Ectodermal cell (in vitro differentiated cells): ENCODE data around the gene ZNF143. TPM values are rescaled to one million over a fixed set of nuclear protein-coding genes. Genes with fewer than 3 reads are reported as not detected.
"Not testable (repeated sequence)": the region's sequence is repeated elsewhere in the genome, so short reads cannot be mapped to it uniquely, and the experiment has no call there.

ENCODE experiments used
- H3K27ac ChIP-seq: 2 replicates; pipeline ENCODE4 v1.7.0; 2013; ENCODE audit warnings: mild to moderate bottlenecking, low read depth, low read length; ENCODE audit not compliant: insufficient read depth, poor library complexity, severe bottlenecking
- H3K27me3 ChIP-seq: 2 replicates; pipeline ENCODE4 v1.7.0; 2013; ENCODE audit warnings: mild to moderate bottlenecking, low read length; ENCODE audit not compliant: insufficient read depth, control insufficient read depth, poor library complexity, severe bottlenecking
- H3K36me3 ChIP-seq: one replicate; pipeline ENCODE4 v1.7.0; 2013; ENCODE audit warnings: low read length; ENCODE audit not compliant: control insufficient read depth, insufficient read depth
- H3K4me1 ChIP-seq: one replicate; pipeline ENCODE4 v1.7.0; 2013; ENCODE audit warnings: low read length; ENCODE audit not compliant: control insufficient read depth, insufficient read depth
- H3K4me3 ChIP-seq: 2 replicates; pipeline ENCODE4 v1.7.0; 2013; ENCODE audit warnings: low read depth, low read length, control low read depth; ENCODE audit not compliant: insufficient read depth
- H3K9me3 ChIP-seq: 2 replicates; pipeline ENCODE4 v1.7.0; 2013; ENCODE audit warnings: mild to moderate bottlenecking, low read length, moderate library complexity; ENCODE audit not compliant: control insufficient read depth
- WGBS, 2 experiments: methylation state at CpG; one replicate each; pipeline ENCODE4 v1.1.7; 2013; ENCODE audit warnings: missing lambda C conversion rate in 2 of 2; 5-methylcytosine and 5-hydroxymethylcytosine counted together
- polyA plus RNA-seq, 4 experiments: library from polyadenylated mRNA; stranded (reverse); fragments of 50-300 nt; gene quantifications; one replicate each; pipeline ENCODE4 v1.2.3, GENCODE V29; 2013

ZNF143 gene
- 34.9 TPM for polyA plus RNA-seq (2013, experiment 1 of 4)
- 29.9 TPM for polyA plus RNA-seq (2013, experiment 2 of 4)
- 19.4 TPM for polyA plus RNA-seq (2013, experiment 3 of 4)
- 28.4 TPM for polyA plus RNA-seq (2013, experiment 4 of 4)

DNA sequence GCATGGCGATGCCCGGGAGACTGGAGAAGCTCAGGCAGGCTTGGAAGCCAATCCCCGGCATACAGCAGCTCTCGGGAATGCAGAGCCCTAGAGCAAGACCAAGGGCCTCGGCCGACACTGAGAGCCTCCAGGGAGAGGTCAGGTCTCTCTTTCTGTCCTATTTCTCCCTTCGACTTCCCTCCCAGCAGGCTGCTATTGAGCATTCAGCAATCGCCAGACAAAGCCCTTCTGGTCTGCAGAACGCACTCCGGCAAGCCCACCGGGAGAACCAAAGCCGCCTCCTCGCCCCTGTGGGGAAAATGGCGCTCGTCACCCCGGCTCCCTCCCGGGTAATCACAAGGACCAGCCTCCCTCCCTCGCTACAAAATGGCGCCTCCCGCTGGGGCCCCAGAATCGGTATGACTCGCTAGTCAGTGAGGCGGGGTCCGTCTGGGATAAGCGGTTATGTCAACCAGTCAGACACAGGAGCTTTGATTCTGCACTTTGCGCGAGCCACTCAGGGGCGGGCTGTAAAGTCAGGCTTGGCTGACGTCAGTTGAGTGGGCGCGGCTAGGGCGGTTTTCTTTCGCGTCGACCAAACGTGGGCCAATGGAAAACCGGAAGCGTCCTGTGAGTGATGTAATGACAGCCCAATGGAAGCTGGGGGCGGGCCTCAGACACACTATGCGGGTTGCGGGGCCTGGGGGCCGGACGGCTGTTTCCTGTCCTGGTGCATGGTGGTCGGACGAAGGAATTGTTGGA is at the start of gene ZNF143:
TSS of gene ZNF143 (plus strand) at position 691 of the 741 bp plus-strand sequence. CDS start 10,297 bp downstream, outside the sequence.
- Histone ChIP-seq H3K36me3 (no peaks in the 10 kb centered on the region), H3K27me3 (no peaks in the 10 kb centered on the region), H3K4me1 (peaks cover 4% of the 10 kb centered on the region), H3K4me3 (peak within 1 kb of the TSS; percentile 85), H3K27ac (peak within 1 kb of the TSS; percentile 99), H3K9me3 (no peaks in the 10 kb centered on the region)
- WGBS, 2 experiments, result 0% methylated on average over 45 of the region's 45 CpGs

DNA sequence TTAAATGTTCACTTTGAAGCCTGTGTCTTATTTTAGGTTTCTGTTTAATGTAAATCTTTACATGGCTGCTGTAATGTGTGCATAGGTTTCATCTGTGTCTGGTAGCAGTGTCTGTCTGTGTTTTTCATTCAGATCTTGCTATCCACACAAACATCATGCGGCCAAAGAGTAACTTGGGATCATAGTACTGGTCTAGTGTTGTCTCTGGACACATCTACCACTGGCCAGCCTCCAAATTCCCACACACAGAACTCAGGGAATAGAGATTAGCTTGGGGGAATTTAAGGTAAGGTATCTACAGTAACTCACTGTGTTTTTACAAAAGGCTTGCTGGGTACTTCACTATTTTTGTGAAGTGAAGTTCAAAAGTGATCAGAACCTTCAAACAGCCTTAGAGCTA is 32.1 kb upstream of the ZNF143 start:
- H3K36me3 ChIP-seq, result peaks cover 64% of the 10 kb centered on the region
- 90 to 100% methylated on average over 1 of the region's 1 CpG for WGBS, 2 experiments

DNA sequence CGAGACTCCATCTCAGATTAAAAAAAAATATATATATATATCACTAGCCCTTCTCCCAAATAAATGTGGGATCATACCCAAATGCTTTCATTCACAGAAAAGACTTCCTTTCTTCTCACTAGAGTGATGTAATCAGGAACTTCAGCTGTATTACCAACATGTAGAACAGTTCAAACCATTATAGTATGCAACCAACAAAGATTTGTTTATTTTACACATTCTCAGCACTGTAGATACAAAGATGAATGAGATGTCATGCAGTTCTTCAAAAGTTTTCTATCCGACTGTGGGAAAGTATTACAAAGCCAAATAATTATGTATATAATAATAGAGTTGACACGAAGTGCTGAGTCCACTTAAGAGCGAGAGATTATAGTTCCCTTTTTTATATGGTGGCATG is 22.2 kb upstream of the ZNF143 start:
- Histone ChIP-seq H3K9me3 (no peaks in the 10 kb centered on the region), H3K4me1 (no peaks in the 10 kb centered on the region), H3K27me3 (no peaks in the 10 kb centered on the region), H3K4me3 (no peak overlapping the region), H3K36me3 (peaks cover 85% of the 10 kb centered on the region), H3K27ac (no peak overlapping the region)
- 95 to 96% methylated on average over 2 to 4 of the region's 4 CpGs for WGBS, 2 experiments

More for the DNA sequence above, 32.1 kb upstream of the ZNF143 start:
- no peaks in the 10 kb centered on the region for H3K27me3 ChIP-seq
- H3K27ac ChIP-seq, result no peak overlapping the region
- no peaks in the 10 kb centered on the region for H3K9me3 ChIP-seq
- no peak overlapping the region for H3K4me3 ChIP-seq
- H3K4me1 ChIP-seq, result no peaks in the 10 kb centered on the region

DNA sequence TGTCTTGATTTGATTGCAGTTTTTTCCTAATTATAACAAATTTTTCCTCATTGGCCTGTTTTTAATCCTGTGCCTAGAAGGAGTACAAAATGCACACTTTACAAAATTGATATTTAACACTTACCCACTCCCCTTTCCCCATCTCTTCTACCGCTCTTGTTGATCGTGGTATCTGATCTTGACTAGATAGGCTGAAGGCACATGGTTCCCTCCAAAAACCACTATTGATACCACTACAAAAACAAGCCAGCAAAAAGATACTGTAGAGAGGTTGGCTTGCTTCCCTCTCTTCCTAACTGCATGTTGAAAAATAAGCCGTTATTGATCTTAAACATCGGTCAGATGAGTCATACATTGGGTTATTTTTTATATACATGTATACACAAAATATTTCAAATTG is 14.6 kb upstream of the ZNF143 start:
- Histone ChIP-seq H3K9me3 (no peaks in the 10 kb centered on the region), H3K36me3 (peaks cover 28% of the 10 kb centered on the region), H3K4me3 (no peak overlapping the region), H3K27me3 (no peaks in the 10 kb centered on the region), H3K27ac (no peak overlapping the region), H3K4me1 (no peaks in the 10 kb centered on the region)
- WGBS, 2 experiments, result 94 to 100% methylated on average over 2 of the region's 4 CpGs

DNA sequence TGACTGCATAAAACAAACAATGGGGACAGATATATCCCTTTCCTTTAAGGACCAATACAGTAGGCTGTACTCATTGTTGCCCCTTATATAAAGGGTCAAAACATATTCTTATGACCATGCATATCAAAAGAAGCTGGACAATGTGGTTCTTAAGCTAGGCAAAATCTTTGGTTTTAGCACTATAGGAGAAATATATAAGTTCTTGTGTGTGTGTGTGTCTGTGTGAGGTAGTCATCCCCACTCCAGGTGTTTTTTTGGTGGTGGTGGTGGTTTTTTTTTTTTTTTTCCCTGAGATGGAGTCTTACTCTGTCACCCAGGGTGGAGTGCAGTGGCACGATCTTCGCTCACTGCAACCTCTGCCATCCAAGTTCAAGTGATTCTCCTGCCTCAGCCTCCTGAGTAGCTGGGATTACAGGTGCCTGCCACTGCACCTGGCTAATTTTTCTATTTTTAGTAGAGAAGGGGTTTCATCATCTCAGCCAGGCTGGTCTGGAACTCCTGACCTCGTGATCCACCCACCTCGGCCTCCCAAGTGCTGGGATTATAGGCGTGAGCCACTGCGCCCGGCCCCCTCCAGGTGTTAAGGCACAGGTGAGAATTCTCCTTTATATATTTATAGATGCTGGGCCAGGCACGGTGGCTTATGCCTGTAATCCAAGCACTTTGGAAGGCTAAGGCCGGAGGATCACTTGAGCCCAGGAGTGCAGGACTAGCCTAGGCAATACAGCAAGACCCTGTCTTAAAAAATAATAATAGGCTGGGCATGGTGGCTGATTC is 12.0 kb upstream of the ZNF143 start:
- Histone ChIP-seq H3K27ac (no peak overlapping the region), H3K9me3 (no peaks in the 10 kb centered on the region), H3K36me3 (peaks cover 6% of the 10 kb centered on the region), H3K27me3 (no peaks in the 10 kb centered on the region), H3K4me3 (no peak overlapping the region), H3K4me1 (no peaks in the 10 kb centered on the region)
- WGBS, 2 experiments, result 93% methylated on average over 9 of the region's 9 CpGs

DNA sequence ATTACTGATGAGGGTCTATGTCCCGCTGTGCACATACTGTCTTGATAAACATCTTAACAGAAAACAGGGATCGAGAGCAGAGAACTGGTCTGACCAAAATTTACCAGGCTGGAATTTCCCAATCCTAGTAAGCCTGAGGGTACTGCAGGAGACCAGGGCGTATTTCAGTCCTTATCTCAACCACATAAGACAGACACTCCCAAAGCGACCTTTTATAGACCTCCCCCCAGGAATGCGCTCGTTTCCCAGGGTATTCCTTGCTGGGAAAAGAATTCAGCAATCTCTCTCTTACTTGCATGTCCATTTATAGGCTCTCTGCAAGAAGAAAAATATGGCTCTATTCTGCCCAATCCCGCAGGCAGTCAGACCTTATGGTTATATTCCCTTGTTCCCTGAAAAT is 8.8 kb upstream of the ZNF143 start:
- not testable (repeated sequence) for H3K4me1 ChIP-seq, H3K4me3 ChIP-seq, H3K27ac ChIP-seq, H3K27me3 ChIP-seq, H3K36me3 ChIP-seq, H3K9me3 ChIP-seq
- WGBS, 2 experiments, result 91 to 92% methylated on average over 7 of the region's 7 CpGs

DNA sequence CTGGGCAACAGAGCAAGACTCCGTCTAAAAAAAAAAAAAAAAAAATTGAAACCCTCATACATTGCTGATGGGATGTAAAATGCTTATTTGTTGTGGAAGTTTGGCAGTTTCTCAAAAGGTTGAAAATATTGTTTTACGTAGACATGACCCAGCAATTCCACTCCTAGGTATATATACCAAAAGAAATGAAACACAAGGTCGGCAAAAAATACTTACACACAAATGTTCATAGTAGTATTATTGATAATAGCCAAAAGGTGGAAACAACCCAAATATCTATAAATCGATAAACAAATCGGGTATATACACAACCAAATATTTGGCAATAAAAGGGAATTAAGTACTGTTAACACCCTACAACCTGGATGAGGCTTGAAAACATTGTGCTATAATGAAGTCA is 5.1 kb upstream of the ZNF143 start:
- no peaks in the 10 kb centered on the region for H3K36me3 ChIP-seq
- no peaks in the 10 kb centered on the region for H3K4me1 ChIP-seq
- no peaks in the 10 kb centered on the region for H3K9me3 ChIP-seq
- H3K27me3 ChIP-seq, result no peaks in the 10 kb centered on the region
- H3K4me3 ChIP-seq, result no peak overlapping the region
- 80 to 94% methylated on average over 1 to 3 of the region's 5 CpGs for whole genome bisulfite sequencing, 2 experiments
- H3K27ac ChIP-seq, result no peak overlapping the region

DNA sequence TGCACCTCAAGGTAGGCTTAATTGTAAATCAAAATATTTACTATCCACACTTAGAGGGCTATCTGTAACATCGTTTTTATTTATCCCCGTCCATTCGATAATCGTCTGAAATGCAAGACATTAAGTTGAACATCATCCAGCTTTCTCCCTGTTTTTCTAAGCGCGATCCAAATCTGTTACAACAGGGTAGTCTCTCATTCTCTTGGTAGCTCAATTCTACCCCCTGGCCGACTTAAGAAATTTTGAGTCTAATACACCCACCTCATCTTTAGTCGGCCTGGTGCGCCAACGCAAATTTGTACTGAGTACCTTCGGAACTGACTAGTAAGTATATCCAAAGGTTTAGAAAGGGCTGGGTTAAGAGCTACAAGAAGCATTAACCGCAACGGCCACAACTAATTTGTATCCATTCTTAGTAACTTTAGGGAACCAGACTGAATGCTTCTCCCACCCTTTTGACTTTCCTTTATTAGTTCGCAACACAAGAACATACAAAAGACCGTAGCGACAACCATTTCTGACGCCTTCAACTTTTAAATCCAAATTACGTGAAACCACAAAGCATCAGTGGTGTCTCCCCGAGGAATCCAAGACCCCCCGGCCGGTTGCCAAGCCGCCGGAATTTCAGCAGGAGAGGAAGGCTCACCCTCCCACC is 1.0 kb upstream of the ZNF143 start:
- WGBS, 2 experiments, result 4% methylated on average over 23 of the region's 23 CpGs
- no peaks in the 10 kb centered on the region for H3K27me3 ChIP-seq

DNA sequence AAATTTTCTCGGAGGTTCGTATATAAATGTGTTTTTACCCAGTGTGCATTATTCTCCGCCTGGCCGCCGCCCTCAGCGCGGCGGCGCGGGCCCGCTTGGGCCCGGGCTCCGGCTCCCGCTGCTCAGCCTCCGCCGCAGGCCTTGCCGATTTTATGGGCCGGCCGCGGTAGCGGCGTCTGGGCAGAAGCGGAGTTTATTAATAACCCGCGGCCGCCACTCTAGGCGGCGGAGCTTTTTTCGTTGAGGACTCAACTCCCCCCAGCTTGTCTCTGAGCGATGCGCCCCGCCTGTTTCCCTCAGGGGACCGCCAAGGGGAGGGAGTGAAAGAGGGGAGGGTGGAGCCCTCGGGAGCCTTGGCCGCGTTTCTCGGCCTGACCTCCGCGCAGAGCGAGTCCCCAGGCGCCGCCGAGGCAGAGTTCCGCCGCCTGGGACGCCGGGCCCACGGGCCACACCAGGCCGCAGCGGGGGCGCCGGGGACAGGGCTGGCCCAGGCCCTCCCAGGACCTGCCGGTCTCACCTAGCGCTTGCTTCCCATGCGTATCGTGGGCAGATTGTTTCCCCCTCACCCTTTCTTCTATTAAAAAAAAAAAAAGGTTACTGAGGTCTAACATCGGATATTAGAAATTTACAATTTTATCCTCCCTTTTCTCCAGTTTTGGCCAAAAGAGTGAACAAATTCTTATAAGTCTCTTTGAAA is 399 bp downstream of the ZNF143 start:
- WGBS, 2 experiments, result 0% methylated on average over 57 of the region's 57 CpGs
- Histone ChIP-seq H3K4me3 (peak overlapping the region; percentile 75), H3K27me3 (no peaks in the 10 kb centered on the region), H3K27ac (peak overlapping the region; percentile 99), H3K36me3 (no peaks in the 10 kb centered on the region), H3K4me1 (peaks cover 4% of the 10 kb centered on the region), H3K9me3 (no peaks in the 10 kb centered on the region)

More for the DNA sequence above, 1.0 kb upstream of the ZNF143 start:
- H3K9me3 ChIP-seq, result no peaks in the 10 kb centered on the region
- no peaks in the 10 kb centered on the region for H3K36me3 ChIP-seq
- peak overlapping the region; percentile 85 for H3K4me3 ChIP-seq
- peak overlapping the region; percentile 99 for H3K27ac ChIP-seq
- H3K4me1 ChIP-seq, result peaks cover 4% of the 10 kb centered on the region
